Epithelial cell of proximal tubule (primary cell): Measurements from ENCODE around the gene CERS6. TPM values are rescaled to one million over a fixed set of nuclear protein-coding genes. Genes with fewer than 3 reads are reported as not detected.

ENCODE experiments used
- DNase-seq: peaks from one replicate; pipeline ENCODE4 v3.0.0-alpha.2; 2011; ENCODE audit warnings: low read depth
- H3K4me3 ChIP-seq: 2 replicates; pipeline ENCODE4 v1.5.1; 2011; ENCODE audit warnings: low read depth, mild to moderate bottlenecking, low read length
- CTCF ChIP-seq: conservative IDR thresholded peaks from 2 replicates; pipeline ENCODE4 v1.5.1; 2012; ENCODE audit warnings: low read depth, mild to moderate bottlenecking, low read length
- total RNA-seq: library from RNA; depleted of rRNA; stranded (reverse); fragments of >200 nt; gene quantifications from 2 replicates; pipeline ENCODE4 v1.2.3, GENCODE V29; 2015

The CERS6 gene
- total RNA-seq, 1 donor from 2014 or later = 11.6 TPM

- DNase-seq = no peak
- H3K4me3 ChIP-seq = no peak overlapping the region
- no peak for TF ChIP-seq CTCF
Observed at GRCh38 chr2:168460571-168460970, 4.5 kb downstream of the CERS6 start.

GRCh38 chr2:168461178-168461941 lies 5.3 kb downstream of the CERS6 start:
- TF ChIP-seq CTCF = no peak
- H3K4me3 ChIP-seq = no peak overlapping the region
- no peak for DNase-seq

- no peak overlapping the region for H3K4me3 ChIP-seq
- peak; percentile 4 for TF ChIP-seq CTCF
- no peak for DNase-seq
Observed at GRCh38 chr2:168461942-168462331, 5.9 kb downstream of the CERS6 start.

- no peak overlapping the region for H3K4me3 ChIP-seq
- DNase-seq = no peak
- TF ChIP-seq CTCF = no peak
Observed at GRCh38 chr2:168462543-168463045, 6.5 kb downstream of the CERS6 start.

GRCh38 chr2:168465594-168465993 lies 9.5 kb downstream of the CERS6 start:
- H3K4me3 ChIP-seq = no peak overlapping the region
- no peak for TF ChIP-seq CTCF
- no peak for DNase-seq

- DNase-seq = no peak
- no peak overlapping the region for H3K4me3 ChIP-seq
- TF ChIP-seq CTCF = no peak
Observed at GRCh38 chr2:168466190-168466737, 10.2 kb downstream of the CERS6 start.
